K562 (cell line): ENCODE measurements around the gene TXK. TPM values are rescaled to one million over a fixed set of nuclear protein-coding genes. Genes with fewer than 3 reads are reported as not detected.

Experiments
- ATAC-seq: fragments of 200-7000 bp; cut with Tn5 transposase; 3 replicates; pipeline ENCODE4 v1.9.1; 2020; ENCODE audit warnings: moderate library complexity
- BruUV-seq: library from RNA; stranded (reverse); fragments of 400-500 nt; replicated peaks from 2 replicates; lab custom pipeline; 2021; lab: Mats Ljungman, UMichigan
- CTCF ChIA-PET: fragments of 300-600 bp; formaldehyde crosslinking; extraction: SDS; loops from one replicate; lab custom pipeline; 2021; ENCODE audit warnings: low intra/inter-chr PET ratio; lab: Yijun Ruan, JAX
- POLR2A ChIA-PET: fragments of 300-600, 350-650 bp; sonication (Branson Sonifier 250); formaldehyde crosslinking; extraction: SDS; loops from one replicate; lab custom pipeline; 2021; ENCODE audit warnings: antibody characterized with exemption, inconsistent platforms; lab: Yijun Ruan, JAX
- DNase-seq, 4 experiments: peaks; one replicate each; pipeline versions ENCODE4 v3.0.0 to v3.0.0-alpha.2; 2011 to 2018; ENCODE audit warnings: low spot score in 3 of 4, mixed read lengths in 3 of 4; ENCODE audit errors: extremely low read depth in 1 of 4
- FAIRE-seq: peaks from 2 replicates; lab custom pipeline; 2011; peaks lifted over from hg19 to GRCh38; lab: Jason Lieb, UNC
- H2AFZ ChIP-seq: 2 replicates; pipeline ENCODE4 v1.6.0; 2011; ENCODE audit warnings: low read depth, low read length, control low read depth, inconsistent platforms
- H3K27ac ChIP-seq: fragments of 200-600 bp; 3 replicates; pipeline ENCODE4 v1.8.0; 2011; ENCODE audit warnings: low read depth, mild to moderate bottlenecking, control low read depth, inconsistent platforms, low read length, moderate library complexity, mixed read lengths; ENCODE audit errors: extremely low read depth
- H3K27me3 ChIP-seq, 2 experiments: fragments of 300-600 bp in 1 of 2; 2 replicates in 1 of 2; 3 replicates in 1 of 2; pipeline versions ENCODE4 v1.6.0 to v1.8.0; 2011; ENCODE audit warnings: inconsistent platforms in 2 of 2, low read length in 2 of 2, mild to moderate bottlenecking in 1 of 2, mixed read lengths in 1 of 2, moderate library complexity in 1 of 2; ENCODE audit not compliant: control insufficient read depth in 2 of 2, insufficient read depth in 2 of 2
- H3K36me3 ChIP-seq: fragments of 300-600 bp; 3 replicates; pipeline ENCODE4 v1.8.0; 2011; ENCODE audit warnings: mild to moderate bottlenecking, low read length, inconsistent platforms; ENCODE audit not compliant: control insufficient read depth, insufficient read depth
- H3K4me1 ChIP-seq, 2 experiments: fragments of 200-600 bp in 1 of 2; replicated peaks in 1 of 2; 2 replicates in 1 of 2; 3 replicates in 1 of 2; pipeline versions ENCODE4 v1.5.1 to v1.8.0; 2011; ENCODE audit warnings: inconsistent platforms in 2 of 2, low read length in 2 of 2, mild to moderate bottlenecking in 1 of 2, mixed read lengths in 1 of 2, moderate library complexity in 1 of 2; ENCODE audit not compliant: control insufficient read depth in 2 of 2, insufficient read depth in 2 of 2
- H3K4me2 ChIP-seq: 2 replicates; pipeline ENCODE4 v1.6.1; 2011; ENCODE audit warnings: low read length, control low read depth, inconsistent platforms, mixed read lengths; ENCODE audit not compliant: insufficient read depth
- H3K4me3 ChIP-seq: fragments of 200-600 bp; sonication (generic), shearing (Covaris generic); 2 replicates; pipeline ENCODE4 v1.5.1; 2016; ENCODE audit warnings: control low read depth, inconsistent platforms
- H3K79me2 ChIP-seq: fragments of 200-600 bp; 3 replicates; pipeline ENCODE4 v1.8.0; 2011; ENCODE audit warnings: low read length, inconsistent platforms; ENCODE audit not compliant: control insufficient read depth, insufficient read depth
- H3K9ac ChIP-seq, 2 experiments: 2 replicates each; pipeline versions ENCODE4 v1.6.0 to v1.6.1; 2011; ENCODE audit warnings: low read depth in 2 of 2, low read length in 2 of 2, control low read depth in 1 of 2, inconsistent platforms in 1 of 2, mild to moderate bottlenecking in 1 of 2, mixed read lengths in 1 of 2; ENCODE audit not compliant: insufficient read depth in 1 of 2
- H3K9me1 ChIP-seq: one replicate; pipeline ENCODE4 v1.6.0; 2011; ENCODE audit warnings: inconsistent platforms, mild to moderate bottlenecking, low read length, moderate library complexity; ENCODE audit not compliant: control insufficient read depth, insufficient read depth
- H3K9me3 ChIP-seq: replicated peaks from 2 replicates; pipeline ENCODE4 v1.5.1; 2011; ENCODE audit warnings: low read depth, low read length, inconsistent platforms; ENCODE audit not compliant: control insufficient read depth, insufficient read depth
- H4K20me1 ChIP-seq: replicated peaks from 2 replicates; pipeline ENCODE4 v1.6.1; 2011; ENCODE audit warnings: low read length, inconsistent platforms, mixed read lengths; ENCODE audit not compliant: control insufficient read depth, insufficient read depth
- ATF3 ChIP-seq, 2 experiments: fragments of 450-650 bp in 1 of 2; sonication (generic) in 1 of 2; formaldehyde crosslinking in 1 of 2; IDR thresholded peaks in 1 of 2; conservative IDR thresholded peaks in 1 of 2; 2 replicates each; pipeline versions ENCODE4 v1.6.1 to v1.8.1; 2016 to 2023; ENCODE audit warnings: mild to moderate bottlenecking in 2 of 2, moderate library complexity in 2 of 2, inconsistent platforms in 1 of 2, missing genetic modification reagents in 1 of 2
- CAMTA2 ChIP-seq: fragments of 250-450 bp; sonication (Bioruptor Pico); conservative IDR thresholded peaks from 2 replicates; pipeline ENCODE4 v1.5.1; 2022
- CCAR2 ChIP-seq: fragments of 200-400 bp; formaldehyde crosslinking; IDR thresholded peaks from 2 replicates; pipeline ENCODE4 v1.6.1; 2017; ENCODE audit warnings: mild to moderate bottlenecking, low read depth, low read length
- GTF2E2 ChIP-seq: fragments of 200-800 bp; sonication (Bioruptor generic); IDR thresholded peaks from 2 replicates; pipeline ENCODE4 v1.6.1; 2016; ENCODE audit warnings: missing genetic modification characterization, missing compliant biosample characterization
- SLC30A9 ChIP-seq: fragments of 250-450 bp; sonication (Bioruptor Pico); IDR thresholded peaks from 2 replicates; pipeline ENCODE4 v1.8.0; 2022; ENCODE audit warnings: mild to moderate bottlenecking, moderate library complexity
- TSC22D4 ChIP-seq: fragments of 450-650 bp; IDR thresholded peaks from 2 replicates; pipeline ENCODE4 v1.6.1; 2016; ENCODE audit warnings: missing genetic modification characterization, missing biosample characterization, control low read depth
- ZNF175 ChIP-seq: fragments of 200-800 bp; sonication (Bioruptor generic); IDR thresholded peaks from 2 replicates; pipeline ENCODE4 v1.6.1; 2016; ENCODE audit warnings: low read depth, mild to moderate bottlenecking, missing genetic modification characterization, missing compliant biosample characterization
- WGBS: fragments of 100-300 bp; shearing (Covaris generic); methylation state at CpG from one replicate; pipeline ENCODE4 v1.1.6; 2016; ENCODE audit warnings: low coverage, mixed read lengths; ENCODE audit not compliant: insufficient coverage; ENCODE audit errors: missing lambda C conversion rate; 5-methylcytosine and 5-hydroxymethylcytosine counted together
- in situ Hi-C: fragments of 300-500 bp; cut with MboI; formaldehyde crosslinking; loops from 4 replicates; pipeline ENCODE4 v1.15.0; 2018; ENCODE audit warnings: inconsistent platforms, mixed read lengths
- intact Hi-C: fragments of 100-400 bp; cut with micrococcal nuclease; formaldehyde crosslinking; loops from 2 replicates; pipeline ENCODE4 v1.14.2; 2022
- polyA plus RNA-seq, 8 experiments: library from polyadenylated mRNA; depleted of rRNA in 4 of 8; stranded (reverse) in 5 of 8; unstranded in 3 of 8; fragments of >200 nt; fragmentation: Nextera tagmentation in 2 of 8; fragmentation: Illumina TruSeq in 1 of 8; extraction: Ambion mirVana in 2 of 8; extraction: Trizol in 1 of 8; gene quantifications; 2 replicates each; pipeline versions ENCODE4 v1.2.1 to v1.2.3, GENCODE V29; 2011 to 2014; ENCODE audit warnings: inconsistent platforms in 1 of 8, missing spikeins in 1 of 8
- total RNA-seq, 7 experiments: library from RNA; depleted of rRNA in 6 of 7; stranded (reverse); fragments of >200 nt in 6 of 7; fragmentation: Illumina TruSeq in 2 of 7; extraction: Trizol in 2 of 7; gene quantifications; 2 replicates each; pipeline versions ENCODE4 v1.2.1 to v1.2.3, GENCODE V29; 2011 to 2021; ENCODE audit warnings: low replicate concordance in 1 of 7
- TF ChIP-seq, protein P1 (sequence below), 2 experiments: fragments of 450-650 bp in 1 of 2; IDR thresholded peaks; 2 replicates each; pipeline ENCODE4 v1.6.1; 2011 to 2017; ENCODE audit warnings: low read depth in 2 of 2, antibody characterized with exemption in 1 of 2, borderline replicate concordance in 1 of 2, low read length in 1 of 2, mild to moderate bottlenecking in 1 of 2, mixed read lengths in 1 of 2; ENCODE audit not compliant: control insufficient read depth in 1 of 2

The TXK gene
- total and polyA plus RNA-seq, 9 of the 15 experiments (the other 6 are each of a cell fraction or from before 2014, with no cell fraction given), result 0.24 to 1.1 (median 0.45) TPM; not detected in 1

GRCh38 chr4:48167538-48168263, 33.7 kb upstream of the TXK start:
- Histone ChIP-seq H3K4me3 (no peak overlapping the region), H2AFZ (no peak overlapping the region), H3K4me1 (peaks cover 0 to 2% of the 10 kb centered on the region in 2 experiments; a peak in 3 of 5 replicates), H4K20me1 (no peaks in the 10 kb centered on the region), H3K9ac (no peak overlapping the region), H3K27me3 (no peaks in the 10 kb centered on the region), H3K4me2 (no peak overlapping the region), H3K36me3 (peaks cover 33% of the 10 kb centered on the region), H3K79me2 (no peaks in the 10 kb centered on the region), H3K9me3 (no peaks in the 10 kb centered on the region), H3K9me1 (no peaks in the 10 kb centered on the region), H3K27ac (no peak overlapping the region)
- intact Hi-C loops (no loop called here), in situ Hi-C loops (no loop called here)
- CTCF ChIA-PET, result no interaction called here
- ATAC-seq (no peak), FAIRE-seq (no peak), DNase-seq (no peak)
- POLR2A ChIA-PET, result no interaction called here
- 22% methylated on average over 5 of the region's 5 CpGs for WGBS
- BruUV-seq, result no TSS peak
- TF ChIP-seq TSC22D4 (tag) (no peak), ZNF175 (CRISPR knock-in tag) (no peak), CAMTA2 (CRISPR knock-in tag) (no peak), ATF3 (IDR thresholded peaks at IDR 0.05) (0 out of 2 replicates have a peak, but pooled peaks have one; percentile 19), ATF3 (CRISPR knock-in tag; conservative IDR thresholded peaks at IDR 0.05) (no peak), SLC30A9 (CRISPR knock-in tag) (no peak), CCAR2 (no peak), GTF2E2 (tag) (no peak)
- TF ChIP-seq, protein P1, sequence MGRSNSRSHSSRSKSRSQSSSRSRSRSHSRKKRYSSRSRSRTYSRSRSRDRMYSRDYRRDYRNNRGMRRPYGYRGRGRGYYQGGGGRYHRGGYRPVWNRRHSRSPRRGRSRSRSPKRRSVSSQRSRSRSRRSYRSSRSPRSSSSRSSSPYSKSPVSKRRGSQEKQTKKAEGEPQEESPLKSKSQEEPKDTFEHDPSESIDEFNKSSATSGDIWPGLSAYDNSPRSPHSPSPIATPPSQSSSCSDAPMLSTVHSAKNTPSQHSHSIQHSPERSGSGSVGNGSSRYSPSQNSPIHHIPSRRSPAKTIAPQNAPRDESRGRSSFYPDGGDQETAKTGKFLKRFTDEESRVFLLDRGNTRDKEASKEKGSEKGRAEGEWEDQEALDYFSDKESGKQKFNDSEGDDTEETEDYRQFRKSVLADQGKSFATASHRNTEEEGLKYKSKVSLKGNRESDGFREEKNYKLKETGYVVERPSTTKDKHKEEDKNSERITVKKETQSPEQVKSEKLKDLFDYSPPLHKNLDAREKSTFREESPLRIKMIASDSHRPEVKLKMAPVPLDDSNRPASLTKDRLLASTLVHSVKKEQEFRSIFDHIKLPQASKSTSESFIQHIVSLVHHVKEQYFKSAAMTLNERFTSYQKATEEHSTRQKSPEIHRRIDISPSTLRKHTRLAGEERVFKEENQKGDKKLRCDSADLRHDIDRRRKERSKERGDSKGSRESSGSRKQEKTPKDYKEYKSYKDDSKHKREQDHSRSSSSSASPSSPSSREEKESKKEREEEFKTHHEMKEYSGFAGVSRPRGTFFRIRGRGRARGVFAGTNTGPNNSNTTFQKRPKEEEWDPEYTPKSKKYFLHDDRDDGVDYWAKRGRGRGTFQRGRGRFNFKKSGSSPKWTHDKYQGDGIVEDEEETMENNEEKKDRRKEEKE (IDR thresholded peaks at IDR 0.05; ENCODE audit: borderline replicate concordance in 1 of 2, control insufficient read depth in 1 of 2, low read depth in 2 of 2, low read length in 1 of 2), result no peak
